Mammary epithelial cell (primary cell): ENCODE results near the gene TRMT10C.
"Not testable (repeated sequence)": the region's sequence is repeated elsewhere in the genome, so short reads cannot be mapped to it uniquely, and the experiment has no call there.

Source experiments
- EZH2 ChIP-seq: IDR thresholded peaks from 2 replicates; pipeline ENCODE4 v1.6.1; 2012; ENCODE audit warnings: low read length, inconsistent platforms, borderline replicate concordance
- TF ChIP-seq, protein P1 (sequence below), 2 donors: IDR thresholded peaks in 1 of 2; conservative IDR thresholded peaks in 1 of 2; 2 replicates each; pipeline ENCODE4 v1.5.1; 2011 to 2012; ENCODE audit warnings: inconsistent platforms in 2 of 2, low read length in 2 of 2, mild to moderate bottlenecking in 2 of 2, control low read depth in 1 of 2, low read depth in 1 of 2; ENCODE audit not compliant: insufficient read depth in 1 of 2; ENCODE audit errors: extremely low read depth in 1 of 2

DNA sequence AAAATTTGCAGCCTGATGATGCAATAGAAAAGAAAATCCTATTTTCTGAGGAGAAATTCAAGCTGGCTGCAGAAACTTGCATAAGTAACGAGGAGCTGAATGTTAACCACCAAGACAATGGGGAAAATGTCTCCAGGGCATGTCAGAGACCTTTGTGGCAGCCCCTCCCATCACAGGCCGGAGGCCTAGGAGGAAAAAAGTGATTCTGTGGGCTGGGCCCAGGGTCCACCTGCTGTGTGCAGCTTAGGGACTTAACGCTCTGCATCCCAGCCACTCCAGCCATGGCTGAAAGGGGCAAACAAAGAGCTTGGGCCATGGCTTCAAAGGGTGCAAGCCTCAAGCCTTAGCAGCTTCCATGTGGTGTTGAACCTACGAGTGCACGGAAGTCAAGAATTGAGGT is 8.3 kb upstream of the TRMT10C start:
- TF ChIP-seq, protein P1, sequence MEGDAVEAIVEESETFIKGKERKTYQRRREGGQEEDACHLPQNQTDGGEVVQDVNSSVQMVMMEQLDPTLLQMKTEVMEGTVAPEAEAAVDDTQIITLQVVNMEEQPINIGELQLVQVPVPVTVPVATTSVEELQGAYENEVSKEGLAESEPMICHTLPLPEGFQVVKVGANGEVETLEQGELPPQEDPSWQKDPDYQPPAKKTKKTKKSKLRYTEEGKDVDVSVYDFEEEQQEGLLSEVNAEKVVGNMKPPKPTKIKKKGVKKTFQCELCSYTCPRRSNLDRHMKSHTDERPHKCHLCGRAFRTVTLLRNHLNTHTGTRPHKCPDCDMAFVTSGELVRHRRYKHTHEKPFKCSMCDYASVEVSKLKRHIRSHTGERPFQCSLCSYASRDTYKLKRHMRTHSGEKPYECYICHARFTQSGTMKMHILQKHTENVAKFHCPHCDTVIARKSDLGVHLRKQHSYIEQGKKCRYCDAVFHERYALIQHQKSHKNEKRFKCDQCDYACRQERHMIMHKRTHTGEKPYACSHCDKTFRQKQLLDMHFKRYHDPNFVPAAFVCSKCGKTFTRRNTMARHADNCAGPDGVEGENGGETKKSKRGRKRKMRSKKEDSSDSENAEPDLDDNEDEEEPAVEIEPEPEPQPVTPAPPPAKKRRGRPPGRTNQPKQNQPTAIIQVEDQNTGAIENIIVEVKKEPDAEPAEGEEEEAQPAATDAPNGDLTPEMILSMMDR (conservative IDR thresholded peaks at IDR 0.05 in 1 of 2, IDR thresholded peaks at IDR 0.05 in 1 of 2; ENCODE audit: extremely low read depth in 1 of 2, insufficient read depth in 1 of 2, low read depth in 1 of 2, low read length in 2 of 2): not testable (repeated sequence)
- TF ChIP-seq EZH2: not testable (repeated sequence)
